HG02759 (cell line): ENCODE measurements around the gene MED13.
A peak's percentile ranks its signal among the peaks of the same experiment; 100 is the strongest.
"Not testable (repeated sequence)": the region's sequence is repeated elsewhere in the genome, so short reads cannot be mapped to it uniquely, and the experiment has no call there.

Experiments
- ATAC-seq: cut with Tn5 transposase; IDR thresholded peaks from one replicate; pipeline ENCODE4 v1.9.1; 2021; ENCODE audit warnings: mild to moderate bottlenecking, moderate library complexity; ENCODE audit not compliant: unreplicated experiment

Gene MED13

GRCh38 chr17:61997664-61998063 lies 67.4 kb downstream of the MED13 start:
- no peak for ATAC-seq

GRCh38 chr17:61996916-61997605 lies 68.0 kb downstream of the MED13 start:
- ATAC-seq = no peak

GRCh38 chr17:61989509-61989908 lies 75.6 kb downstream of the MED13 start:
- no peak for ATAC-seq

GRCh38 chr17:61986898-61987297 lies 78.2 kb downstream of the MED13 start:
- ATAC-seq = no peak

- no peak for ATAC-seq
Observed at GRCh38 chr17:61984821-61985220, 80.3 kb downstream of the MED13 start.

GRCh38 chr17:61981323-61981722 lies 83.8 kb downstream of the MED13 start:
- ATAC-seq = no peak

- no peak for ATAC-seq
Observed at GRCh38 chr17:61980535-61980934, 84.5 kb downstream of the MED13 start.

- no peak for ATAC-seq
Observed at GRCh38 chr17:61974115-61974514, 91.0 kb downstream of the MED13 start.

GRCh38 chr17:61972311-61972710 lies 92.8 kb downstream of the MED13 start:
- no peak for ATAC-seq

GRCh38 chr17:61970030-61970429 lies 95.0 kb downstream of the MED13 start:
- no peak for ATAC-seq

- no peak for ATAC-seq
Observed at GRCh38 chr17:61968757-61969156, 96.3 kb downstream of the MED13 start.

- ATAC-seq = no peak
Observed at GRCh38 chr17:61967729-61968128, 97.3 kb downstream of the MED13 start.

GRCh38 chr17:61966191-61966590 lies 98.9 kb downstream of the MED13 start:
- no peak for ATAC-seq

GRCh38 chr17:61955619-61956018 lies 109.5 kb downstream of the MED13 start:
- ATAC-seq = no peak

- no peak for ATAC-seq
Observed at GRCh38 chr17:61947367-61948078, 117.6 kb downstream of the MED13 start.

- ATAC-seq = no peak
Observed at GRCh38 chr17:61946359-61946758, 118.7 kb downstream of the MED13 start.

GRCh38 chr17:61943117-61943516 lies 122.0 kb downstream of the MED13 start:
- no peak for ATAC-seq

GRCh38 chr17:61942085-61942484 lies 123.0 kb downstream of the MED13 start:
- ATAC-seq = no peak

GRCh38 chr17:61928101-61928436 lies 137.0 kb downstream of the MED13 start:
- peak; percentile 4 for ATAC-seq

GRCh38 chr17:61927208-61928100 lies 137.6 kb downstream of the MED13 start, which contains the start of gene INTS2:
TSS of gene INTS2 (minus strand) at chr17:61927982. CDS start at chr17:61926644, 1,338 bp downstream.
- peak; percentile 88 for ATAC-seq

GRCh38 chr17:61926826-61927207 lies 138.3 kb downstream of the MED13 start:
- ATAC-seq = no peak

GRCh38 chr17:61915162-61915561 lies 149.9 kb downstream of the MED13 start:
- not testable (repeated sequence) for ATAC-seq
